Occipital lobe (tissue), 2 donors: ENCODE results near the gene LRP8. TPM values are rescaled to one million over a fixed set of nuclear protein-coding genes. Genes with fewer than 3 reads are reported as not detected.
"Not testable (repeated sequence)": the region's sequence is repeated elsewhere in the genome, so short reads cannot be mapped to it uniquely, and the experiment has no call there.

ENCODE experiments used
- DNase-seq: peaks from one replicate; lab custom pipeline; 2025; lab: John Stamatoyannopoulos, UW
- total RNA-seq: library from RNA; depleted of rRNA; stranded (reverse); fragments of >200 nt; gene quantifications from one replicate; pipeline ENCODE4 v1.2.3, GENCODE V29; 2014

LRP8 gene
- total RNA-seq, 1 donor from 2014 or later, result 86.6 TPM

DNA sequence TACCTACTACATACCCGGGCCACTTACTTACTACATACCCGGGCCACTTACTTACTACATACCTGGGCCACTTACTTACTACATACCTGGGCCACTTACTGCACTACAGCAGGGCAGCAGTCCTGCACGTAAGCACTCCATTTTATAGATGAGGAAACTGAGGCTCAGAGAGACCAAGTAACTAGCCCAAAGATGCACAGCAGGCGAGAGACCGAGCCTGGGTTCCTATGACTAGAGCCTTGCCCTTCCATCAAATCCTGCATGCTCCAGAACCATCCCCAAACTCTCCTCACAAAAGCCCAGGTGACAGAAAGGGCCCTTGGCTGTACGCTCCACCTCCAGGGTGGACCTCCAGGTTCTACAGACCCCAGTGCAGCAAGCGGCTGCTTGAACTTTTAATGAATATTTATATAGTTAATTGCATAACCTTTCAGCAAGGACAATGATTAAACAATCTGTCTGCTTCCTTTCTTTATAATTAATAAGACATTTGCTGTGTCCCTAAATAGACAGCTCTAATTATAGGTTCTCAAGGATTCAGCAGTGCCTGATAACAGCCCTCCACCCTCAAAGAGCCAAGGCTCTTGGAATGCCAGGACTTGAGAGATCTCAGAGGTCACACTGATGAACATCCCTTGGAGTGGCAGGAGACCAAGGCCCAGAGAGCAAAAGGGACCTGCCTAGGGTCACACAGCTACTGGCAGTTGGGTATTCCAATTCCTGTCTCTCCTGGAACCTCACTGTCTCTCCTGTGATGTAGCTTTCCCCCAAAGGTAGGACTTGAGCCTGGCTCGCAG, 43.4 kb downstream of the LRP8 start:
- DNase-seq, result no peak

GRCh38 chr1:53283156-53283555, 44.7 kb downstream of the LRP8 start:
- DNase-seq, result not testable (repeated sequence)

GRCh38 chr1:53281133-53281532, 46.7 kb downstream of the LRP8 start:
- no peak for DNase-seq

DNA sequence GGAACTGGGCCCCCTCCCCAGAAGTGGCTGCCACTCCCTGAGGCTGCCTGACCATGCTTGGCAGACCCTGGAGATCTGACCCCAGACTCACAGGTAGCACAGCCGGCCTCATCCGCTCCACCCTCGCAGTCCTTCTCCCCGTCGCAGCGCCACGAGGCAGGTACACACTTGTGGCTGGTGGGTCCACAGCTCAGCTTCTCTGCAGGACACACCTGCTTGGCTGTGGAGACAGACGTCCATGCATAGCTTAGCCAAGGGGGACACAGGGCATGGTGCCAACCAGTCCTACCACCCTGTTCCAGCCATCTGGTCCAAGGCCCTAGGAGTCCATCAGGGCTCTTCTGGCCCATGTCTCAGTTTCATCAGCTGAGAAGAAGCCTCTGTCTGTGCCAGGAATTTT, 47.4 kb downstream of the LRP8 start:
- DNase-seq, result no peak

- DNase-seq, result no peak
Measured at GRCh38 chr1:53279296-53280200, 48.3 kb downstream of the LRP8 start.

DNA sequence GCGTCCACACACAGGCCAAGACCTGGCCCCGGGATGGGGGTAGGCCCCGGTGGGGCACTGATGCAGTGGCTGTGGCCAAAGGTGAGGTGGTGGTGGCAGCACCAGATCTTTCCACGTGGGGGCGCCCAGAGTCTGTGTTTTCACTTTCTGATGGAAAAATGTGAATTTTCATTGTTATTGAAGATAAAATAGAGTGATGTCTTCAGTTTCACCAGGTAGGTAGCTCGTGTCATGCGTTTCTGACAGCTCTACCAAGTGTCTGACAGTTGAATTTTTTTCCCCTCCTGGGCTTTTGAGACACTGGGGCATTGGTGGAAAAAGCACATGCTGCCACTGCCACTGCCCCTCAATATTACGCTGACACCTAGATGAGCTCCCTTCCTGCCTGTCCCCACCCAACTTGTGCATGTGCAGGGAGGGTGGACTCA, 49.6 kb downstream of the LRP8 start:
- no peak for DNase-seq

DNA sequence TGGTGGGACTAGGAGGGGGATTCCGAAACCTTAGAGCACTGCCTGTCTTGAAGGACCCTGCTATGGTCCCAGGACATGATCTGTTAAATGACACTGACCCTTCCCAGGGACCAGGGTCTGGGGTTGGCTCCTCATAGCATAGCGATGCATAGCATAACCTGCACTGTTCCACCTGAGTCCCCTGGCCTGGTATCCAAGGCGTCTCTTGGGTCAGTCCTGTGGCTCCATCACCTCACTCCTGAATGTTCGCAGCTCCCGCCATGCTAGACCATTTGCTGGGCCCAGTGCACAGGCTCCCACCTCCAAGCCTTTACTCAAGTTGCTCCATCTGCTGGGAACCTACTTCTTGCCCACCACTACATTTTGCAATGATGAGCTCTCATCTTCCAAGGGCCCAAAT, 50.5 kb downstream of the LRP8 start:
- no peak for DNase-seq

DNA sequence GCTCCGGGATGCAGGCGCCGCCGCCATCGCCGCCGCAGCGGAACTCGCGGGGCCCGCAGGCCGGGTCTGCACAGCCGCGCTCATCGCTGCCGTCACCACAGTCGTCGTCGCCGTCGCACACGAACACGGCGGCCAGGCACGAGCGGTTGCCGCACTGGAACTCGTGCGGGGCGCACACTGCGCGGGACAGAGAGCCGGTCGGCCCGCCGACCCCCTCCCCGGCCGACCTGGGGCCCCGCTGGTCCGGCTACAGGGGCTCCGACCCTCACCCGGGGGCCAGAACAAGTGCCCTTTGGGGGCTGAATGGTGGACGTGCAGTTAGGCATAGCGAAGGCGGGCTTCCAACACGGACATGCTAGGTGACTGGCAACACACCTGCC, 51.0 kb downstream of the LRP8 start:
- DNase-seq, result no peak

DNA sequence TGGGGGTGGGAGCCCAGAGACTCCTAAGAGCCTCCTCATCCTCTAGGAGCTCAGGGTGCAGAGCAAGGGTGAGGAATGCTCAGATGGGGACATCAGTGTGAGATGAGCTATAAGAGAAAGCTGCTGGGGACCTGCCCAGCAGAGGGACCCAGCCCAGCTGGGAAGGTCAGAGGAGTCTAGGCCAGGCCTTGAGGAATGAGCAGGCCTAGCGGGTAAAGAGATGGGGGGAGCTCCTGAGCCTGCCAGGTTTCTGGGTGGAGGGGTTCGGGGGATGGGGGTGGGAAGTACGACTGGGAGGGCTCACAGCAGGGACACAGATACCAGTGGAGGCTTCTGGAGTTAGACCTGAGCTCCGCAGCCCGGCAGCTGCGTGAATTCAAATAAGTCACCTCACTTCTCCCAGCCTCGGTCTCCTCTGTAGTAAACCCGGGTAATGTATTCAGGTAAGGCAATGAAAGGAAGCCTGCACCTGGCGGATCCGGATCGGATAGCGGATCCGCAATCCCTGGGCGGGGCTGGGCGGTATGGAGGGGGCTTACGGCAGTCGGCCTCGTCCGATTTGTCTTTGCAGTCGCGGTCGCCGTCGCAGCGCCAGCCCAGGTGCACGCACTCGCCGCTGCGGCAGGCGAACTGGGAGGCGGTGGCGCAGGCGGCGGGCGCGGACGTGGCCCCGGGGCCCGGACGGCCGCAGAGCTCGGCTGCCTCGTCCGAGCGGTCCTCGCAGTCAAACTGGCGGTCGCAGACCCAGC, 51.5 kb downstream of the LRP8 start:
- no peak for DNase-seq

DNA sequence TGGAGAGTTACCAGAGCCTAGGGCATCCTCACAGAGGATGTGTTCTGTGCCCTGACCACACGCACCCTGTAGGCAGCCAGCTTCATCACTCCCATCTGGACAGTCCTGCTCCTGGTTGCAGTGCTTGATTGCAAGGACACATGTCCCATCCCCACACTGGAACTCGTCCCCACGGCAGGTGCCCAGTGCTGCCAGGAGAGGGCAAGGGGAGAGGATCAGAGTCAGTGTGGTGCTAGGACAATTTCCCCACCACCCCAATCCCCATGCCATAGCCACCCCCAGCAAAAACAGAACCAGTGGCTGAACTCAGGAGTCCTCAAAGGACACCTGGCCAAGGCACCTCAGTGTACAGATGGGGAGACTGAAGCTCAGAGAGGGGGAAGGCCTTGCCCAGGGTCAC, 52.3 kb downstream of the LRP8 start:
- DNase-seq, result no peak

- DNase-seq, result no peak
Measured at GRCh38 chr1:53274541-53275185, 53.2 kb downstream of the LRP8 start.

GRCh38 chr1:53274026-53274425, 53.8 kb downstream of the LRP8 start:
- no peak for DNase-seq

DNA sequence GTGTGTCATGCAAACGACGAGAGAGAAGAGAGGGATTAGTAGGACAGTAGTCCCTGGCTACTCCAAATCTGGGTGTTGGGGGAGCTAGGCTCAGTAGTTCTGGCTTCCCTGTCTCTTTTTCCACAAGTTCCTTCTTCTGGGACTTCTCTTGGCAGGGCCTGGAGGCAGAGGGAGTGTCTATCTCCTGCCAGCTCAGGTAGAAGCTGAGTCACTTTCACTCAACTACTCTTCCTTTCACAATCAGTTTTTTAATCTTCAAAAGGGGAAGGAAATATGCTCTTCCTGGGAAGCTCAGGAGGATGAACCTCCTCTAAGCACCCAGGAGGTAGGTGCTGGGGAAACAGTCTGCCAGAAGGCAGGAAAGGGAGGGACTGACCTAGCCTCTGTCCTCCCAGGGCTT, 54.3 kb downstream of the LRP8 start:
- no peak for DNase-seq

DNA sequence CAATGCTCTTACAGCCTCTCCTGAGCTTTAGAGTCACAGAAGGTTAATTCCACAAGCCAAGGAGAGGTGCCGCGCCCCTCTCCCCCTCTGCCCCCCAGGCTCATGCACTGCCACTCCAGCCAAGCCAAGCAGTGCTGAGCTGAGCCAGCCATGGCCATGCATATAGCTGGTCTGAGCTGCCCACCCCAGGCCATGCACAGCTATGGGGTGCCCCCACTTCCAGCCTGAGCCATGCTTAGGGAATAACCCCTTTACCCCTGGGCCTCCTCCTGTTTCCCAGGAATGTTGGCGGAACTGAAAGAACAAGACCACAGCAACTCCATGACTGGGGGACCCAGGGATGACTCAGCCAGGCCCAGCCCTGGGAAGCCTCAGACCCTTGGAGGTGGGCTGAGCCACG, 55.5 kb downstream of the LRP8 start:
- DNase-seq, result no peak

DNA sequence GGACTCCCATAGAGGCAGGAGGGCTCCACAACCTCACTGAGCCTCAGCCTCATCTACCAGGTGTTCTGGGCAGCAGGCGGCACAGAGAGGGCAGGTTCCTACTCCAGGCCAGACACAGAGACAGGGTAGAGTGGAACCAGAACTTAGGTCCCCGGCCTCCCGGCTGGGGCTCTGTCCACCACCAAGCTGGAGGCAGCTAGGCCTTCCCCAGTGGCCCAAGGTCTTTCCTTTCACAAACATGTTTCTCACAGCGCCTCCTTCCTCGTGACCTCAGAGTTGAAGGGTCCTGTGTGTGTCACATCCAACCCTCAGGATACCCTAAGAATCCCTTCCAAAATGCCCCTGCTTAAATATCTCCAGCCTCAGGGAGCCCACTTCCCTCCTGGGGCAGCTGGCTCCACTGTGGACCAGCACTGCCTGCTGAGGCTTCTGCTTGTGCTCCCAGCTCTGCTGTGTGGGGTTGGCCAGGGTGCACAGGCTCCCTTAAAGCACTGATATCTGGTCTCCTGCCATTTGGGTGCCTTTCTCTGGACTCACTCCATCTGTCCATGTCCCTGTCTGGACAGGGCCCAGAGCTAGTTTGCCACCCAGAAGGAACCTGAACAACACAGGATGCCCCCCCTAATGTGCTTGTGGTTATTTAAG, 56.3 kb downstream of the LRP8 start:
- DNase-seq, result no peak

- DNase-seq, result no peak
Measured at GRCh38 chr1:53270873-53271272, 57.0 kb downstream of the LRP8 start.

GRCh38 chr1:53270107-53270506, 57.8 kb downstream of the LRP8 start:
- DNase-seq, result no peak

- no peak for DNase-seq
Measured at GRCh38 chr1:53267761-53268160, 60.1 kb downstream of the LRP8 start.

GRCh38 chr1:53266038-53266437, 61.8 kb downstream of the LRP8 start:
- DNase-seq, result no peak

GRCh38 chr1:53265581-53265980, 62.3 kb downstream of the LRP8 start:
- no peak for DNase-seq

DNA sequence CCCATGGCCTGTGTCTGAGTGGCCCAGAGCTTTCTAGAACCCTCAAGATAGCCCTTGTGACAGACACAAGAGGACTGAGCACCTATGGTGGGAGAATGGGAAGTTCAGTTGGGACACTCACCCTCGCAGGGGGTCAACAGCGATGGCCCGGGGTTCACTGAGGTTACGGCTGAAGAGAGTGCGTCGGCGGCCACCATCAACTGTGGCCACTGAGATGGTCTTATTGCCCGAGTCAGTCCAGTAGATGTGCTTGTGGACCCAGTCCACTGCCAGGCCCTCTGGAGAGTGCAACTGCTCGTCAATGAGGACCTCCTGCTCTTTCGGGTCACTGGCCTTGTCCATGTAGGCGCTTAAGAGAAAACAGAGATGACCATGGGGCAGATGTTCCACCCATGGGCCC, 63.8 kb downstream of the LRP8 start:
- no peak for DNase-seq
